ENCODE results near the gene USP49.

DNA sequence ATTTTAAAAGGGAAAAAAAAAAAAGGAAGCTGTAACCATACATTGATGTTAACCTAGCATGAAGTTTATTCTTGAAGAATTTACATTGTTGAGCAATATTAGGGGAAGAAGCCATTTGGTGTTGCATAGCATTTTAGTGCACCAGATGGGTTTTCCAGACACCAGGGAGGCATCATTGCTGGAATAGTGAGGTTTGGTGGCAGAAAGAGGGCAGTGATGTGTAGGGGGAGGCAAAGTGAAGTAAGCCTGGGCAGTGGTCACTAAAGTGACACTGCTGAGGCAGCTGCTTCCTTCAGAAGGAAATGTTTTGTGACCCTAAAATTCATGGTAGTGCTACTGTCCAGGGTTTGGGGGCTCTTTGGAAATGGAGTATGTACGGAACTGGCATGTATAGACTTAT lies 105.1 kb downstream of the USP49 start:
- TF ChIP-seq, protein P1, sequence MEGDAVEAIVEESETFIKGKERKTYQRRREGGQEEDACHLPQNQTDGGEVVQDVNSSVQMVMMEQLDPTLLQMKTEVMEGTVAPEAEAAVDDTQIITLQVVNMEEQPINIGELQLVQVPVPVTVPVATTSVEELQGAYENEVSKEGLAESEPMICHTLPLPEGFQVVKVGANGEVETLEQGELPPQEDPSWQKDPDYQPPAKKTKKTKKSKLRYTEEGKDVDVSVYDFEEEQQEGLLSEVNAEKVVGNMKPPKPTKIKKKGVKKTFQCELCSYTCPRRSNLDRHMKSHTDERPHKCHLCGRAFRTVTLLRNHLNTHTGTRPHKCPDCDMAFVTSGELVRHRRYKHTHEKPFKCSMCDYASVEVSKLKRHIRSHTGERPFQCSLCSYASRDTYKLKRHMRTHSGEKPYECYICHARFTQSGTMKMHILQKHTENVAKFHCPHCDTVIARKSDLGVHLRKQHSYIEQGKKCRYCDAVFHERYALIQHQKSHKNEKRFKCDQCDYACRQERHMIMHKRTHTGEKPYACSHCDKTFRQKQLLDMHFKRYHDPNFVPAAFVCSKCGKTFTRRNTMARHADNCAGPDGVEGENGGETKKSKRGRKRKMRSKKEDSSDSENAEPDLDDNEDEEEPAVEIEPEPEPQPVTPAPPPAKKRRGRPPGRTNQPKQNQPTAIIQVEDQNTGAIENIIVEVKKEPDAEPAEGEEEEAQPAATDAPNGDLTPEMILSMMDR (IDR thresholded peaks at IDR 0.05; ENCODE audit: low read depth, low read length), result no peak
- no peak for TF ChIP-seq EZH2phosphoT487 (IDR thresholded peaks at IDR 0.05; ENCODE audit: low read depth)
